Activated CD4-positive, alpha-beta T cell treated with anti-CD3 and anti-CD28 coated beads, Interleukin-2, amount 50 U/mL, for 48 hours (primary cell): ENCODE results near the gene PPM1L.

Experiments used
- DNase-seq, 2 experiments: peaks; one replicate each; pipeline ENCODE4 v3.0.0-alpha.2; 2020

Gene PPM1L

DNA sequence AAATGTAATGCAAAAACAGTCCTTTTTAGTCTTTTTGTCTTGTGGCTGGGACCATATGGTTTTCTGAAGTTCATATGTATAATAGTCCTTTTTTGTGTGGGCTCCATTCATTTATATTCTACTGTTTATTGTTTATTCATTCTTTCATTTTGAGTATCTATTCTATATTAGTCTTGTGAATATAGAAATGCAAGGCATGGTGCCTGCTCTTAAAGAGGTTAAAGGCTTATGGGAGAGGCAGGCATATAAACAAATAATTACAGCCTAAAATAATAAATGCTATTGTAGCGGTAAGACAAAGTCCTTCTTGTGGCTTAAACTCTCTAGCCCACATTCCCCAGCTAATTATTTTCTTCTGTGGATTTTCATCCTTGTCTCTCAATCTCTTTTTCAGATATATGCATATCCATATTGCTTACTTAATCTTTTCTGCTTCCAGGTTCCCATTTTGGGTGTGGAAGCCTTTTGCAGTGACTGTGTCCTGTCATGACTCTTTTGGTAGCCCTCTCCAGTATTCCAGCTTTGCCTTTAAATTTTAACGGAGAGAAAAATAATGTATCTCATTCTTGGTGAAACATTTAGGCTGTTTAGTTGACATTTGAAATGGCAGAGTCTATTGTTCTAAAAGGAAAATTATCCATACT, 101.6 kb downstream of the PPM1L start:
- DNase-seq = no peak

DNA sequence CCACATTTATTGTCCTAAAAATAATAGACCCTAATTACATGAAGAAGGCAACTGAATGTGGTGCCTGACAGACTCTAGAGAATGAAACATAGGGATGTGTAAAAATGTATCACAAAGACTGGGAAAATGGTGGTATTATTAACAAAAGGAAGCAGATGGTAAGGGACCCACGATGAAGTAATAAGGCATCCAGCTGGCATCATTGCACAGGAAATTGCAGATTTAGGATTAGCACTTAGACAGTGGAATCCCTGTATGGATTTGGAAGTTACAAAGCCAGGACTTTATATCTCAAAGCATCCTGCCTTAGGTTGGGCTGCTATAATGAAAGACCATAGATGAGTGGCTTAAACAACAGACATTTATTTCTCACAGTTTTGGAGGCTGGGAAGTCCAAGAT, 104.3 kb downstream of the PPM1L start:
- no peak for DNase-seq

DNA sequence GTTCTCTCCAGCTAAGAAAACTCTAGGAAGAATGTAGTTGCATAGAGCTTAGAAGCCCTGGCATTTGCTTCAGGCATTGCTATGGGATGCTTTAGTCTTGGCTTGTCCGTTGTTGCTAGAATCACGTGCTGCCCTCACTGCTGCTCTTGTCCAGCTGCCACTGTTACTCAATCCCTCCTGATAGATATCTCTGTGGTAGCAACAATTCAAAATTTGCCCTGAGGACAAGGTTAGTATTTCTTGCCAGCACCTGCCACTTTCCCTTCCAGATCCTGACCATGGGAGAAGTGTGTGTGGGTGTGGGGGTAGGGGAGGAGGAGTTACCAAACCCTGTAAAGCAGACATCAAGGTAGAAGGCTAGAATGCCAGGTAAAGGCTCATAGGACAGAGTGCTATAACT, 113.8 kb downstream of the PPM1L start:
- DNase-seq = no peak

DNA sequence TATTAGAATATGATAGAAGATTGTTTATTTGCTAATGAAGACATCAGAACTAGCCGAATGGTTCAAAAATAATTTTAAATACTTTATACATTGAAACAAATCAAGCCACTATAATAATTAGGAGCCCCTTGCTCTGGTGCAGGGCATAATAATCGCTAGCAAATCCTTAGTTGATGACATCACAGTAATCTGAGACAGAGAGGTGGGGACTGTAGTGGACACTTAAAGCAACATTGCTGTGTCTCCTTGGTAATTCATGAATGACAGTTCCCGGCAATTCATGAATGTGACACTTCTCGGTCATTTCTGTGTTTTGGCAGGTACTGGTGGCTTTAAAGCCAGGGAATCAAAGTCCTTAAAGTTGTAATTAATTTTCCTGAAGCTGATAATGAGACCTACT, 114.3 kb downstream of the PPM1L start:
- no peak for DNase-seq

DNA sequence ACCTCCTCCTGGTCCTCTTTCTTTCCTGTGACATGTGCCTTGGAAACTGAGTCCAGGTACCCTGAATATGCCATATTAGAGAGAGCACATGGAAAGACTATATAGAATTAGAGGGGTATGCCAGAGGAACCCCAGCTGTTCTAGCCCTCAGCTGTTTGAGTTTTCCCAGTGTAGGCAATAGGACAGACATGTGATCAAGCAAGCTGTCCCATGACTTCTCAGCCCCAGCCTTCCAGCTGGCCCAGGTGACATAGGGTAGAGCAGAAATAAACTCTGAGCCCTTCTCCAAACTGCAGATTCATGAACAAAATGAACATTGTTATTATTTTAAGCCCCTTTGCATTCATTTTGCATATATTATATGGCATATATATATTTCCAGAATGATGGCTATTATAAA, 118.7 kb downstream of the PPM1L start:
- no peak for DNase-seq

DNA sequence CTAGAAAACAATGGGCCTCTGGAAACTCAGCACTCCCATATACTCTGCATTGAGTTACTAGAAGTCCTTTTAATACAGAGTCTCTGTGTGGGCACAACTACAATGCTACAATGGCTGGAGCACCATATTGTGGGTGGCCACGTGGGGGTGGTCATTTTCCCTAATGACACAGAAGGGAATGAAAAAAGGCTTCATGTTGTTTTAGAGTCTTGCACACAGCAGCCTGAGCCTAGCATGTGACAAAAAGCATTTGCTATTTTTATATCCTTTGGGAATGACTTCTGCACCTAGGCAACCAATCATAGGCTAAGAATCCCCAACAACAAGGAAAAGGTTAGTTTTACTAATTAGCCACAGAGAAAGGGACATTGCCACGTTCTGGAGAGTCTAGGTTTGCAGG, 120.6 kb downstream of the PPM1L start:
- DNase-seq = no peak

DNA sequence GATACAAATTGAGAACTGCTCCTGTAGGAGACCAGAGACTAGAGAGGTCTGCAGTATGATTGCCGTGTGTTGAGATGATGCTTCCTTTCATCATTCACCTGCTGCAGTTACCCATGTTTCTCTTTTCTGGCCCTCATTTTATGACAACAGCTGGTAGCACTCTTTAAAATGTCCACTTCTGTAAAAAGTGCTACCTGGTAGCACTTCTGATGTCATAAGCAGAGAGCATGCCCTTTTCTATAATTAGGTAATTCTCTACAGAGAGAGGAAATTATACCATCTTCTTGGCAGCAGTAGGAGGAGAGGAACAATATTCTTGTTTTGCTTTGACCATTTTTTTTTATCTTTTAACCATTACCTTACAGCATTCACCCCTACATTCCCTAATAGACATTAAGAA, 123.8 kb downstream of the PPM1L start:
- DNase-seq = no peak

DNA sequence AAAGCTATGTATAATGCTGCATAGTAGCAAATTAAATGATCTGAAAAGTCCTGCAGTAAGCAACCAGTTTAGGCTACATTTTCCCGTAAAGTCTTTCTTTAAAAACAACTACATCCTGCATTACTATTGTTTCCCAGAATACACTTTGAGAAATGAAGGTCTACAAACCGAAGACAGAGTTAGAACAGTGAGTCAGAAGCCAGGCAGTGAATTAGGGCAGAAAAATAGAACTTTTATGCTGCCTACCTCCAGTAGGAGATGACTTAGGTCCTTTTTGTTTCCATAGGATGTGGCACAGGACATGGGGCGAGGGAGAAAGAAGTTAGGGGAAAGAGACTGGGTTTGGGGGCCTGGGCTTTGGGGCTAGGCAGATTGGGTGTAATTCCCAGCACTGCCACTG, 127.3 kb downstream of the PPM1L start:
- no peak for DNase-seq

DNA sequence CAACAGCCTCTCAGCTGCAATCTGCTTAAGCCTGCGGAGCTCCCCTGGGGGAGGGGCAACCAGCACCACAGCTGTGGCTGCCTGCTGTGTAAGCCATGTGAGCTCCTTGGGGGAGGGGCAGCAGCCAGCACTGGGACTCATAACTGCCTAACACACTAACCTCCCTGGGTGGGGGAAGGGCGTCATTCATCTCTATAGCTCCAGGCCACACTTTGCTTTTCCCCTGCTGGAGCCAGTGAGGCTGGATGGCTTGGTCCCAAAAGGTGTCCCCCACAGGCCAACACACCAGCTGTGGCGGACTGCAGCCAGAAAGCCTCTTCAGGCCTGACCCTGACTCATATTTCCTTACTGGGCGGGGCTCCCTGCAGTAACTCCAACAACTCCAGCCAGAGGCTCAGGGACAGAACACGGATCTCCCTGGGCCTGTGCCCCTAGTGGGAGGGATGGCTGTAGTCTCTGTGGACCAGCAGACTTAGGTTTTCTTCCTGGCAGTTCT, 129.8 kb downstream of the PPM1L start:
- DNase-seq = no peak

DNA sequence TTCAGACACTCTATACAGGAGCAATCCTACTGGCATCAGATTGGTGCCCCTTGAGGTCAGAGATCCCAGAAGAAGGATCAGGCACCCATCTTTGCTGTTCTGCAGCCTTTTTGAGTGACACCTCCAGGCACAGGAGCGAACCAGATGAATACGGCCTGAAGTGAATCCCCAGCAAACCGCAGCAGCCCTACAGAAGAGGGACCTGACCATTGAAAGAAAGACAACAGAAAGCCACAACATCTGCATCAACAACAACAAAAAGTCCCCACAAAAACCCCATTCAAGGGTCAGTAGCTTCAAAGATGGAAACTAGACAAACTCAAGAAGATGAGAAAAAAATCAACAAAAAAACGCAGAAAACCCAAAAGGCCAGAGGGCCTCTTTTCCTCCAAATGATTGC, 130.4 kb downstream of the PPM1L start:
- DNase-seq = no peak

DNA sequence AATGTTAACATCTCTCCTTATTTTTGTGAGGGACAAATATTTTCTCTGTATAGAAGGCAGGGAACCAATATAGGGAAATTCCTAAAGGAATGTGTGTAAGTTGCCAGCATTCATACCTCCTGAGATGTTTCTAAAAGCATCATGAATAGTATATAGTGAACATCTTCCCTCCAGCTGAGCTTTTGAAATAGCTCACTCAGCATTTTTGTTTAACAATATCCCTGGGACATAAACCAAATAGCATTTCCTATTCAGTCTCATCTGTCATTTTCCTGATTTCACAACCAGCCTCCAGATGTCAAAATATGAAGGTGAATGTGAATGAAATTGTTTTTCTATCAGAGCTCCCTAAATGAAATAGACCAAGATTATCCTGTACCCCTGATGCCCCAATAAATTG, 137.2 kb downstream of the PPM1L start:
- no peak for DNase-seq

DNA sequence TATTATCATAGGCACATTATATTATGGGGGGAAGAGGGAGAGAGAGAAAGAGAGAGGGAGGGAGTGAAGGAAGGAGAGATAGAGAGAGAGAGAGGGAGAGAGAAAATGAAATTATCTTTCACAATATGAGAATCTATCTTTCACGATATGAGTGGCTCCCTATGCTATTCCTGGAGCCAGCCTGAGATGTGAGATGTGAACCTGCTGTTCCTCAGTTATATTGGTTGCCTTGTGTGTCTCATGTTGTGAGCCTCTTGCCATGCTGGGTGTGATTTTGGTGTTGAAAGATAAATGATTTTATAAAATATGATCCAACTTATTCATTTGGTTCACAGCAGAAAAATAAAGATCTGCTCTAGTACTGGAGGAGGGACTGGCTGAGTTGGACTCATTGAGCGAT, 148.7 kb downstream of the PPM1L start:
- DNase-seq = no peak

DNA sequence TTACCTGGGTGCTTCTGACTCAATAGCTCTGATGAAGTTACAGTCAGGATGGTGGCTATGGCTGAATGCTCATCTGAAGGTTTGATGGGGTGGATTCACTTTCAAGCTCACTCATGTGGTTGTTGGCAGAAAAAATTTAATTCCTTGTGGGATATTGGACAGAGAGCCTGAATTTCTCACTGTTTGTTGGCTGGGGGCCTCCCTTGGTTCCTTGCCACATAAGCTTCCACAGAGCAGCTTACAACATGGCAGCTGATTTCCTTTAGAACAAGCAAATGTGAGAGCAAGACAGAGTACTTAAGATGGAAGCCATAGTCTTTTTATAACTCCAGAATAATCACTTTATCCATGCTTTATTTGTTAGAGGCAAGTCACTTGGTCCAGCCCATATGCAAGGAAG, 150.6 kb downstream of the PPM1L start:
- DNase-seq = no peak

DNA sequence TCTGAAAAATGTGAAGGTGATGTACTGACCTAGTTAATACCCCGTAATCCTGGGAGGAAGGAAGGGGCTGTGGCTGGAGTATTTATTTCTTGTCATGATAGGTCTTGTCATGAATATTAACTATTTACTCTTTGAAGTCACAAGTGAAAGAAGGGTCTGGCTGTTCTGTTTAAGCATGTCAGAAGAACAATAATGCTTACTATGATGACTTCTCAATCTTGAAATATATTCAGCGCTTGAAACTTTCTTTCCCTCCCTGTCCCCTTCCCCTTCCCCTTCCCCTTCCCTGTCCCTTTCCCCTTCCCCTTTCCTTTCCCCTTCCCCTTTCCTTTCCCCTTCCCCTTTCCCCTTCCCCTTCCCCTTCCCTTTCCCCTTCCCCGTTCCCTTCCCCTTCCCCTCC, 153.9 kb downstream of the PPM1L start:
- DNase-seq = no peak

DNA sequence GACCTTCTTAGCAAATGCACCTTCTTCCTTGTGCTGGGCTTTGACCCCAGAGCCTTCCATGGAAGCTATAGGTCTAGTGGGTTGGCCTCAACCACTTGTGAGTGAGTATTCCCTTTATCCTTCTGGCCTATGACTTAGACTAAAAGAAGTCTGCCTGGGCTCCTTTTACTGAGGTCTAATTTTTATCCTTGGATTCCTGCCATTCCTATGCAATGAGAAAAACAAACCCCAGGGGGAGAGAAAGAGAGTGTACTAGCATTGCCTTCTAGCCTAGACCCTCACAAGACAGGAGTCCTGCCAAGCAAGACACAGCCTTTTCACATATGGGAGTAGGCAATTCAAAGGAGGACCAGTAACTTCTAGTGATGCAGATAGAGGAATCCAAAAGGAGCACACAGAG, 155.4 kb downstream of the PPM1L start:
- no peak for DNase-seq

DNA sequence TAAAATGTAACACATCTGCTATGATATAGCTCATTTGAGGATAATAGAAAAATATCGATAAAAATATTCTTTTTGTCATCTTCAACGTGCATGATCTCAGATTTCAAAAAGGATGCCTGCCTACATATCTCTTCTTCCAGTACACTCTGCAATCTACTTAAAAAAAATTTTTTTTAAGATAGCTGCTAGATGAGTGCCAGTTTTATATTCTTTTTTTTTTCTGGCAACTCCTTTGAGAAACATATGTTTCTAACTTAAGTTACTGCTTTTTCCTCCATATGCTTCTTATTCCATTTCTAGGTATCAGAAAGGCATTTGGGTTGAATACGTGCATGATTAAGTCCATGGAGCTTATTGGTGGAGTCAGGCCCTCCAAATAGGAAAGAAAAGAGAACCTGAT, 160.4 kb downstream of the PPM1L start:
- DNase-seq = no peak

DNA sequence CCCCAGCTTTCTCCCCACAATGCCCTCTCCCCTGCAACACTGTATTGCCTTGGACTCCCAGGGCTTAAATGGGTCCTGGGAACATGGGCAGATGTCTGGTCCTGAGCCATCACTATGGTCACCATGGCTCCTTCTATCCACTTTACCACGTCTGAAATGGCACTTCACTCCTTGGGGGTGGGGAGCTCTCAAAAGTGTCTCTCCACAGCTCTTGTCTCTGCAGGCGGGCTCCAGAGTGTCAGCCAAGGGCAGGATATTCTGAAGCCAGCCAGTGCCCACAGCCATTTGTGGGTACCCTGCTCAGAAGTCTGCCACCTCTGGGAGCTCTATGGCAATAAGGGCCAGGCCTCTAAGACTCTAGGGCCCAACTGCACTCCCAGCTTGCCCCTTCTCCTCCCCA, 163.9 kb downstream of the PPM1L start:
- no peak for DNase-seq

DNA sequence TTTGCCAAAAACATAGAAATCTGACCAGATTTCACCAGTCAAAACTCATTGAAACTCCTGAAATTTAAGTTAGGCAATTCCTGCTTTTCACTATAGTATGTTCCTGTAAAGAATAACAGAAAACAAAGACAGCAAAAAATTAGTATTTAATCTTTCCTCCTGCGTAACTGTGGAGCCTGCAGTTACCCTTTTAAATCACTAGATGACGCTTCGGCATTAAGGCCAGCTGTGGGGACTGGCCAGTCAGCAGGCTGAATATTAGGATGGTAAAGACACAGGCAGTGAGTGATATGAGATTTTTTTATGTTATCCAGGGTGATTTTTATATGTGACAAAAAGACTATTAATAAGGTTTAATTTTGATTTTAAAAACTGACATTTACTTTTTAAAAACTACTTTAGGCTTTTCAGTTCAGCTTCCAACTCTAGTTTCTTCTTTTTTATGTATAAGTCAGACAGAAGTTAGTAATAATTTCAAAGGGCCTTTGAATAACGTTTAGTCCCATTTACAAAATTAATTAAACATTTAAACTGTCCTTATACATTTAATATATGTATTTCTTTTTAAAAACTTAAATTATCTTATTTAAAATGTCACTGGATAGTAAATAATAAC, 165.1 kb downstream of the PPM1L start:
- DNase-seq = no peak

DNA sequence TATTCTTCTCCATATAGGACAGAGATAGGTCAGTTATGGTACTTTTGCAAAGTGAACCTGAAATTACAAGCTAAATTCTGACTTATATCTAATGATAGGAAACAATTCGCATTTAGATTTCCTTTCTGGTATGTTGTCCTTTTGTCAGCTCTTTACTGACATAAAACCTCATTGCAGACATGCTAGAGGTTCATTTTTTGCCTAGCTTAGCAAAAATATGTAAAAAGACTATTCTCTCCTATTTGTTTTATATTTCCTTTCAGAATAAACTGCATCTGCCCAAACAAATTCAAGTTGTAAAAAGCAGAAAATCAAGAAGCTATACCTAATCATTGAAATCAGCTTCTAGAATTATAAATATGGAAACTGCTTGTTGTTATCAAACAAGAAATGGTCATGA, 168.7 kb downstream of the PPM1L start:
- DNase-seq = no peak

DNA sequence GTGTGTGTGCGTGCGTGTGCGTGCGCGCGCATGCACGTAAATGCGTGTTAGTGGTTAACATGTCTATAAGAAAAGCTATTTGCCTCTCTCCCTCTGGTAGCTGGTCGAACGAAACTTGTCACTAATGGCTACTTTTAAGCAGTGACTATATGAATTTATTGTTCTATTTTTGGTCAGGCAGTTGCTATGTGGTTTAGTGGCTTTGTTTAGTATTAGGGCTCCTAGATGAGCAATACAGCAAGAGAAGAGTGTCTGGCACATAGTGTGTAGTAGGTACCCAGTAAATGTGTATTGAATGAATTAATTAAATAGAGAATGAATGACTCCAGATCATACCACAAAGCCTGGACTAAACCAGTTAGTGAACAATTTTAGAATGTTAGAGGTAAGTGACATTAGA, 171.6 kb downstream of the PPM1L start:
- DNase-seq = no peak

DNA sequence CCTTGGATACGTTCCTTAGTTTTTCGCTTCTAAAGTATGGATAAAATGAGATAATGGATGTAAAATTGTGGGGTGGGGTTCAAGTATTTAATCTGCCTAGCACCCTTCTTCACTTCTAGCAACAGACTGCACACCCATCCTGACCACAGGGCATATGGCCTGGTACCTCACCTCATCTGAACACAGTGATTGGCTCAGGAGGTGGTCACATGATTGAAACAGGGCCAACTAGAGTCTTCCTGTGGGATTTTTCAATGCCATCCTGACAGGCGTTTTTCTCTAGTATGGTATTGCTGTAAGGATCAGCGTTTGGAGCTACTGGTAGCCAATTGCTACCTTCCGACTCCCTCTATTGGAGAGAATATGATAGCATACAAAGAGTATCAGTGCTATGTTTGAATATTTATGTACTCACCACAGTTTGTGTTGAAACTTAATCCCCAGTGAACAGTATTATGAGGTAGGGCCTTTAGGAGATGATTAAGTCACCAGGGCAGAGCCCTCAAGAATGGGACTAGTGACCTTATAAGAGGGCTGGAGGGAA, 172.2 kb downstream of the PPM1L start:
- DNase-seq = no peak

DNA sequence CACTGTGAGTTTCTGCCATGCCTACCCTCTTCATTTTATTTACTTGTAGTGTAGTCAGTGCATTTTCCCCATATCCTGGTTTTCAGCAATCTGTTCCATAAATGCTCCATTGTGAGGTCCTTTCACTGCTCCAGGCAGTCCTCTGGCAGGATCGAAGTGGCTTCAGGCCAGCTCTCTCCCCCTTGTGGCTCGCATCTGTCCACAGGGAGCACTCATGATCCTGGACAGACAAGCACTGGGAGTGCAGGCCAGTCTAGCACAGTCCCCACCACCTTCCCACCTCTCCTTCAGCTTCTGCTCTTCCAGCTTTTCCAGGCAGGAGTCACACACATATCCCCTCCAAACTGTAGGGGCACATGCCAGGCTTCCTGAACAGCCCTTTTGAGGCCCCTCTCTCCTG, 173.6 kb downstream of the PPM1L start:
- DNase-seq = no peak

DNA sequence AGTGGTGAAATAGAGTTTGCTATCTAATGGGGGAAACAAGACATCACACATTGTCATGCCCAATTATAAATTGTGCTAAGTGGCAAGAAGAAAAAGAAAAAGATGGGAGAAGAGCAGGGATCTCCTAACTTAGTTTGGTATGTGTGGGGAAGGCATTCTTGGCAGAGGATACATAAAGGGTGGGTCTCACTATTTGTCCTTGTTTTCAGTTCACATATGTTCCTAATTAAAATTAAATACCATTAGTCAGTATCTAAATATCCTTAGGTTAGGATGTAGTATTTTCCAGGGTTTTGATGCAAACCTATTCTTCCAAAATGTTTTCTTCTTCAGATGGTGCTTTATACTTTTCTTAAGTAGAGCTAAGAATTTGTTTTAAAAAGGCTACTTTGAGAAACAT, 175.4 kb downstream of the PPM1L start:
- no peak for DNase-seq

DNA sequence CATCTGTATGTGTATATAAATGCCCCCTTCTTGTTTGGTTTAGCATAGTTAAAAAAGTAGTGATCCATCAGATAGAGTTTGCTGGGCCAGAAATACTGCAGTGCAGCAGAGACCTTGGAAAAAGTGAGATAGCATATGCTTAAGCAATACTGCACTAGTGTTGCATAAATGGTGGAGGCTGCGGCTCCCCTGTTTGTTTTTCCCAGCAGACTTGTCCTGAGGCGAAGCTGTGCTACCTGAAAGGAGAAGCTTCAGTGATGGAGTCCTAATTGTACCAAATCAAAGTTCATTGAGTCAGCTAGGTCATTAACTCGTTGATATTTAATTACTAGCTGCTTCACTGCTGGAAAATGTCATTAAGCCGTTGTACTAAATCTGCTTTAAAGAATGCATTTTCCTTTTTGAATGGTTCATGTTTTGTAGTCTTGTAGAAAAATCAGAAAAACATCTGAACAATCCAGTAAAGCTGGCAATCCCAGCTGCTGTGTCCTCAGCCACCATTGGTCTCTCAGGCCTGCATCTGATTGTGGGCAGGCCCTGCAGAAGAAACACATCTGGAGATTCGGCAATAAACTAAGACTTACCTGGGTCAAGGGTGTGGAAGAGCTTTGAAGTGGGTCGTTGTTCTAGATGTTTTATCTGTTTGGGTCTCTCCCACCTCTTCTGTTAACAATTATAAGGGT, 179.5 kb downstream of the PPM1L start:
- DNase-seq = no peak
